ENCODE measurements around the gene ABHD17C. TPM values are rescaled to one million over a fixed set of nuclear protein-coding genes. Genes with fewer than 3 reads are reported as not detected.

The ABHD17C gene
- total RNA-seq, 4 donors from 2014 or later, result 41.0 to 96.0 (median 72.5) TPM

GRCh38 chr15:80775338-80775737, 80.2 kb downstream of the ABHD17C start:
- in situ Hi-C loops (cut with MboI; ENCODE audit: low pct_ligation_motif_present in 1 of 4, low pct_unique_long_range_greater_than_20kb in 1 of 4, low sequenced_read_pairs in 3 of 4), result loop anchor here (5.0 to 25.0 kb wide), 5 partner anchors 187 to 321 kb away; no protein-coding TSS in a partner anchor
- intact Hi-C loops (cut with DNase I; ENCODE audit: low total_unique reads), result loop anchor here (5.0 kb wide), 3 partner anchors 68 to 323 kb away; no protein-coding TSS in a partner anchor
- H3K27me3 ChIP-seq, result peaks cover 25% of the 10 kb centered on the region
- H3K36me3 ChIP-seq, result no peaks in the 10 kb centered on the region
- H3K4me3 ChIP-seq, result no peak overlapping the region
- DNase-seq, result no peak
- TF ChIP-seq POLR2A (IDR thresholded peaks at IDR 0.05) (no peak), EP300 (IDR thresholded peaks at IDR 0.05; ENCODE audit: low read depth) (no peak), POLR2AphosphoS5 (IDR thresholded peaks at IDR 0.05) (no peak)
- TF ChIP-seq, protein P1, sequence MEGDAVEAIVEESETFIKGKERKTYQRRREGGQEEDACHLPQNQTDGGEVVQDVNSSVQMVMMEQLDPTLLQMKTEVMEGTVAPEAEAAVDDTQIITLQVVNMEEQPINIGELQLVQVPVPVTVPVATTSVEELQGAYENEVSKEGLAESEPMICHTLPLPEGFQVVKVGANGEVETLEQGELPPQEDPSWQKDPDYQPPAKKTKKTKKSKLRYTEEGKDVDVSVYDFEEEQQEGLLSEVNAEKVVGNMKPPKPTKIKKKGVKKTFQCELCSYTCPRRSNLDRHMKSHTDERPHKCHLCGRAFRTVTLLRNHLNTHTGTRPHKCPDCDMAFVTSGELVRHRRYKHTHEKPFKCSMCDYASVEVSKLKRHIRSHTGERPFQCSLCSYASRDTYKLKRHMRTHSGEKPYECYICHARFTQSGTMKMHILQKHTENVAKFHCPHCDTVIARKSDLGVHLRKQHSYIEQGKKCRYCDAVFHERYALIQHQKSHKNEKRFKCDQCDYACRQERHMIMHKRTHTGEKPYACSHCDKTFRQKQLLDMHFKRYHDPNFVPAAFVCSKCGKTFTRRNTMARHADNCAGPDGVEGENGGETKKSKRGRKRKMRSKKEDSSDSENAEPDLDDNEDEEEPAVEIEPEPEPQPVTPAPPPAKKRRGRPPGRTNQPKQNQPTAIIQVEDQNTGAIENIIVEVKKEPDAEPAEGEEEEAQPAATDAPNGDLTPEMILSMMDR (IDR thresholded peaks at IDR 0.05), result no peak
- no peak overlapping the region for H3K27ac ChIP-seq
- WGBS, 2 donors (ENCODE audit: low coverage in 1 of 2), result 92 to 100% methylated on average over 2 to 3 of the region's 3 CpGs
- peaks cover 2 to 43% (median 33%) of the 10 kb centered on the region in 4 donors for H3K4me1 ChIP-seq
- no peaks in the 10 kb centered on the region for H3K9me3 ChIP-seq

DNA sequence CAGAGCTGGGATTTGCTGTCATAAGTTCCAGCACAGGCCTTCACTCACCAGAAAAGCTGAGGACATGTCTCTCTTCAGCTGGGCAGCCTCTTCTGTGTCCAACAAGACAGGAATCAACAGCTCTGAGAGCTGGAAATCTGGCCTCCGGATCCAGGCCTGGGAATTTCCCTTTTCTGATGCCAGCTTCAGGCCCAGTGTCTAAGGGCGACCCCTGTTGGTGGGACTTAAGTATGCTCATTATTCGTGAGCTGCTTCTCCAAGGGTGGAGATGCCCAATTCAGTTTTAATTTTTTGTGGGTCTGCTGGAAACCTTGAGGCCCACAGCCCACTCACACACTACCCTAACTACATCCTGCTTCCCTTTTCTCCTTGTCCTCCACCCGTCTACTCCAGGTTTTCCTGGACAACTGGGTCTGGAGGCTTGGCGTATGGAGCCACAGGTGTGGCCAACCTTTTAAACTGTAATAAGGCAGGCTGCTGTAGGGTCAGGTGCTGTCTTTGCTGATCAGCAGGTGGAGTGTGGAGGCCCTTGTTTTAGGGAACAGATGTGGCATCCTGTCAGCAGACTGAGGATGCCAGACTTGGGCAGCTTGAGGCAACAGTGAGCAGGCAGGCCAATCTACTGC, 81.4 kb downstream of the ABHD17C start:
- in situ Hi-C loops (cut with MboI; ENCODE audit: low pct_ligation_motif_present in 1 of 4, low pct_unique_long_range_greater_than_20kb in 1 of 4, low sequenced_read_pairs in 3 of 4), result loop anchor here (5.0 to 25.0 kb wide), 5 partner anchors 186 to 322 kb away; no protein-coding TSS in a partner anchor
- no peaks in the 10 kb centered on the region for H3K9me3 ChIP-seq
- intact Hi-C loops (cut with DNase I; ENCODE audit: low total_unique reads), result loop anchor here (1.0 to 5.0 kb wide), 4 partner anchors 69 to 324 kb away; no protein-coding TSS in a partner anchor
- WGBS, 2 donors (ENCODE audit: low coverage in 1 of 2), result 18% methylated on average over 5 of the region's 5 CpGs; no CpG with 5 or more reads in 1 of the 2 donors
- DNase-seq, result peak; percentile 80
- no peaks in the 10 kb centered on the region for H3K36me3 ChIP-seq
- peak overlapping the region; percentile 23 to 65 (median 57) for H3K27ac ChIP-seq
- no peak overlapping the region for H3K4me3 ChIP-seq
- peaks cover 37% of the 10 kb centered on the region for H3K27me3 ChIP-seq
- H3K4me1 ChIP-seq, result peaks cover 4 to 49% (median 38%) of the 10 kb centered on the region in 4 donors
- TF ChIP-seq, protein P1 (IDR thresholded peaks at IDR 0.05), result peak; percentile 82 to 91 (median 85)
- TF ChIP-seq EP300 (IDR thresholded peaks at IDR 0.05; ENCODE audit: low read depth), result no peak
- TF ChIP-seq POLR2A (IDR thresholded peaks at IDR 0.05), result no peak

GRCh38 chr15:80777137-80777536, 82.0 kb downstream of the ABHD17C start:
- peak overlapping the region; percentile 23 to 65 (median 57) for H3K27ac ChIP-seq
- TF ChIP-seq, protein P1 (IDR thresholded peaks at IDR 0.05), result no peak
- peak in 1 of 3 donors; percentile 26 for TF ChIP-seq POLR2AphosphoS5 (IDR thresholded peaks at IDR 0.05)
- no peak overlapping the region for H3K4me3 ChIP-seq
- H3K27me3 ChIP-seq, result peaks cover 38% of the 10 kb centered on the region
- peak; percentile 64 for DNase-seq
- no peaks in the 10 kb centered on the region for H3K36me3 ChIP-seq
- H3K4me1 ChIP-seq, result peaks cover 4 to 49% (median 38%) of the 10 kb centered on the region in 4 donors
- WGBS, 2 donors (ENCODE audit: low coverage in 1 of 2), result 11 to 38% methylated on average over 4 to 8 of the region's 8 CpGs
- intact Hi-C loops (cut with DNase I; ENCODE audit: low total_unique reads), result loop anchor here (1.0 to 5.0 kb wide), 4 partner anchors 70 to 325 kb away; no protein-coding TSS in a partner anchor
- no peaks in the 10 kb centered on the region for H3K9me3 ChIP-seq
- in situ Hi-C loops (cut with MboI; ENCODE audit: low pct_ligation_motif_present in 1 of 4, low pct_unique_long_range_greater_than_20kb in 1 of 4, low sequenced_read_pairs in 3 of 4), result loop anchor here (5.0 to 25.0 kb wide), 5 partner anchors 185 to 322 kb away; no protein-coding TSS in a partner anchor

DNA sequence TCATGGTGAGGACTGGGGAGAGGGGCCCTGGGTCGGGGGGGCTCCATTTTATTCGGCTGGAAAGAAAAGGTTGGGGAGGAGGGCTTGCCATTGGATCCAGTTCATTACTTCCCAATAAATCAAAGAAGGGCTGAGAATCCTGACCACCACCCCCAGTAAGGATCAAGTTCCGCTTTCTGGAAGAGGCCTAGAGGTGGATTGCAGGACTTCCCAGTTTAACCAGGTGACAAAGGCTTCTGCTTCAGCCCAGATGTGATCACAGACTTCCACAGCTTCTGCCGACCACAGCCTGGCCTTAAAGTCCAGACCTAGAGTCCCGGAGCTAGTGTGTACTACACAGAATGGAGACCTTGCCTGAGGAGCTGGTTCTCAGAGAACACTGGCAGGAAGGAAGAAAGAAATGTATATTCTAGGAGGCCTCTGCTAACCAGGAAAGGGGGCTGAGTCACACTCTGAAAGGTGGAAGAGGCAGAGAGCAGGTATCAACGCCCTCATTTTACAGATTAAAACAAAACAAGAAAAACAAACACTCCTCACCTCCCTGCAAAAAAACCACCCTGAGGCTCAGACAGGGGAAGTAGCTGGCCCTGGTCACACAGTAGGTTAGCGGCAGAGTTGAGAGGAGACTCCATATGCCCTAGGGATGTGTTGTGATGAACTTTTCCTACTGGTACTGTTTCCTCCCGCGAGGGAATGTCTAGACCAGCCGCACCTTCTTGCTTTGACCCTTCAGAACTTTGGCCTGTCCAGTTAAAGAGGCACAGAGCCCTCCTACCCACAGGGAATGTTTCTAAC, 82.9 kb downstream of the ABHD17C start:
- intact Hi-C loops (cut with DNase I; ENCODE audit: low total_unique reads), result loop anchor here (1.0 to 5.0 kb wide), 4 partner anchors 71 to 326 kb away; no protein-coding TSS in a partner anchor

More for the DNA sequence above, 82.9 kb downstream of the ABHD17C start:
- H3K27me3 ChIP-seq, result peaks cover 38% of the 10 kb centered on the region
- no peaks in the 10 kb centered on the region for H3K9me3 ChIP-seq
- 75% methylated on average over 10 of the region's 10 CpGs; no CpG with 5 or more reads in 1 of the 2 donors for WGBS, 2 donors (ENCODE audit: low coverage in 1 of 2)
- in situ Hi-C loops (cut with MboI; ENCODE audit: low pct_ligation_motif_present in 1 of 4, low pct_unique_long_range_greater_than_20kb in 1 of 4, low sequenced_read_pairs in 3 of 4), result loop anchor here (5.0 to 25.0 kb wide), 5 partner anchors 184 to 323 kb away; no protein-coding TSS in a partner anchor
- peaks cover 4 to 49% (median 38%) of the 10 kb centered on the region in 4 donors for H3K4me1 ChIP-seq
- no peaks in the 10 kb centered on the region for H3K36me3 ChIP-seq
- no peak for DNase-seq
- no peak overlapping the region for H3K27ac ChIP-seq
- H3K4me3 ChIP-seq, result no peak overlapping the region
- TF ChIP-seq, protein P1 (IDR thresholded peaks at IDR 0.05), result no peak

Measured in transverse colon (tissue), 4 donors.